H1 (cell line): ENCODE measurements around the gene IGF2BP3. TPM values are rescaled to one million over a fixed set of nuclear protein-coding genes. Genes with fewer than 3 reads are reported as not detected.

Experiments used
- BCL11A ChIP-seq, 2 experiments: IDR thresholded peaks; one replicate each; pipeline ENCODE4 v1.6.1; 2011; ENCODE audit warnings: low read depth in 2 of 2, low read length in 2 of 2, mild to moderate bottlenecking in 2 of 2
- CBX5 ChIP-seq: fragments of 300-800, 300-1000 bp; sonication (generic); IDR thresholded peaks from 2 replicates; pipeline ENCODE4 v1.7.1; 2016; ENCODE audit warnings: antibody characterized with exemption, low read length, low read depth
- CBX8 ChIP-seq: fragments of 300-800, 300-1000 bp; sonication (generic); IDR thresholded peaks from 2 replicates; pipeline ENCODE4 v1.7.1; 2016; ENCODE audit warnings: low read depth, low read length, borderline replicate concordance
- CHD2 ChIP-seq: IDR thresholded peaks from 2 replicates; pipeline ENCODE4 v1.6.1; 2012; ENCODE audit warnings: low read length, improper control_type of control experiment
- CREB1 ChIP-seq: IDR thresholded peaks from 2 replicates; pipeline ENCODE4 v1.6.1; 2012; ENCODE audit warnings: inconsistent platforms
- EP300 ChIP-seq, 2 experiments: IDR thresholded peaks; 1 replicate in 1 of 2; 2 replicates in 1 of 2; pipeline ENCODE4 v1.6.1; 2011 to 2012; ENCODE audit warnings: low read depth in 2 of 2, low read length in 2 of 2, mild to moderate bottlenecking in 2 of 2, borderline replicate concordance in 1 of 2, inconsistent platforms in 1 of 2, moderate library complexity in 1 of 2
- EZH2 ChIP-seq: fragments of 200-600 bp; sonication (generic); IDR thresholded peaks from 2 replicates; pipeline ENCODE4 v1.7.1; 2012; ENCODE audit warnings: low read depth, mild to moderate bottlenecking, moderate library complexity, low read length, inconsistent platforms; ENCODE audit not compliant: severe bottlenecking
- GTF2F1 ChIP-seq: IDR thresholded peaks from 2 replicates; pipeline ENCODE4 v1.6.1; 2012; ENCODE audit warnings: low read depth, low read length, improper control_type of control experiment, borderline replicate concordance
- KDM1A ChIP-seq: fragments of 200-600, 300-600 bp; sonication (generic); IDR thresholded peaks from 2 replicates; pipeline ENCODE4 v1.7.1; 2016; ENCODE audit warnings: mild to moderate bottlenecking, low read length, borderline replicate concordance
- KDM4A ChIP-seq: IDR thresholded peaks from one replicate; pipeline ENCODE4 v1.7.1; 2012; ENCODE audit warnings: low read depth, mild to moderate bottlenecking, moderate library complexity, low read length, inconsistent platforms; ENCODE audit not compliant: severe bottlenecking
- KDM5A ChIP-seq: fragments of 200-600 bp; IDR thresholded peaks from 2 replicates; pipeline ENCODE4 v1.7.1; 2012; ENCODE audit warnings: mild to moderate bottlenecking, low read length, inconsistent platforms, mixed read lengths
- MAFK ChIP-seq: IDR thresholded peaks from 2 replicates; pipeline ENCODE4 v1.6.1; 2012; ENCODE audit warnings: low read depth, mild to moderate bottlenecking, improper control_type of control experiment, low read length
- NRF1 ChIP-seq: IDR thresholded peaks from 2 replicates; pipeline ENCODE4 v1.6.1; 2011; ENCODE audit warnings: mild to moderate bottlenecking, low read depth, low read length, improper control_type of control experiment
- PHF8 ChIP-seq: fragments of 200-600 bp; sonication (generic); conservative IDR thresholded peaks from 2 replicates; pipeline ENCODE4 v1.7.1; 2012; ENCODE audit warnings: low read depth, mild to moderate bottlenecking, inconsistent platforms, low read length, moderate library complexity
- POU5F1 ChIP-seq: IDR thresholded peaks from 2 replicates; pipeline ENCODE4 v1.6.1; 2011; ENCODE audit warnings: low read depth, mild to moderate bottlenecking, low read length, moderate library complexity
- RAD21 ChIP-seq, 2 experiments: IDR thresholded peaks in 1 of 2; conservative IDR thresholded peaks in 1 of 2; 2 replicates each; pipeline ENCODE4 v1.6.1; 2011; ENCODE audit warnings: low read depth in 2 of 2, low read length in 2 of 2, improper control_type of control experiment in 1 of 2, inconsistent platforms in 1 of 2, mild to moderate bottlenecking in 1 of 2, moderate library complexity in 1 of 2
- SAP30 ChIP-seq: fragments of 300-600 bp; sonication (generic); IDR thresholded peaks from 2 replicates; pipeline ENCODE4 v1.7.1; 2012; ENCODE audit warnings: low read length, moderate library complexity, mild to moderate bottlenecking, inconsistent platforms; ENCODE audit not compliant: insufficient read depth, insufficient replicate concordance
- SIRT6 ChIP-seq: IDR thresholded peaks from one replicate; pipeline ENCODE4 v1.7.1; 2012; ENCODE audit warnings: low read length, inconsistent platforms
- TAF1 ChIP-seq: IDR thresholded peaks from 2 replicates; pipeline ENCODE4 v1.6.1; 2011; ENCODE audit warnings: mild to moderate bottlenecking, low read depth, low read length
- TAF7 ChIP-seq: optimal IDR thresholded peaks from 2 replicates; pipeline ENCODE3; 2011; ENCODE audit warnings: low read depth, mild to moderate bottlenecking, inconsistent platforms, low read length, moderate library complexity, borderline replicate concordance
- TBP ChIP-seq: IDR thresholded peaks from 2 replicates; pipeline ENCODE4 v1.6.1; 2011; ENCODE audit warnings: low read depth, low read length, improper control_type of control experiment
- TCF12 ChIP-seq: IDR thresholded peaks from 2 replicates; pipeline ENCODE4 v1.6.1; 2011; ENCODE audit warnings: low read depth, mild to moderate bottlenecking, low read length
- TEAD4 ChIP-seq: IDR thresholded peaks from 2 replicates; pipeline ENCODE4 v1.6.1; 2012; ENCODE audit warnings: low read depth, low read length, inconsistent platforms, mixed read lengths
- YY1 ChIP-seq: IDR thresholded peaks from 2 replicates; pipeline ENCODE4 v1.6.1; 2011; ENCODE audit warnings: low read depth, mild to moderate bottlenecking, low read length
- polyA plus RNA-seq, 7 experiments: library from polyadenylated mRNA; depleted of rRNA in 3 of 7; stranded (reverse) in 5 of 7; unstranded in 2 of 7; fragments of >200 nt in 5 of 7; fragments of 200-250 nt in 2 of 7; gene quantifications; 1 replicate in 5 of 7; 2 replicates in 1 of 7; 4 replicates in 1 of 7; pipeline versions ENCODE4 v1.2.1 to v1.2.3, GENCODE V29; 2011 to 2013; ENCODE audit warnings: missing spikeins in 2 of 7, mixed read lengths in 2 of 7
- total RNA-seq: library from RNA; stranded (reverse); fragmentation: NEBNext Ultra II Directional; extraction: Animal tissue kit (Norgen Biotek cat#: 25700); gene quantifications from 2 replicates; pipeline ENCODE4 v1.2.1, GENCODE V29; 2021
- TF ChIP-seq, protein P1 (sequence below): IDR thresholded peaks from 2 replicates; pipeline ENCODE4 v1.6.1; 2011; ENCODE audit warnings: low read depth, mild to moderate bottlenecking, low read length; ENCODE audit not compliant: insufficient read depth

Gene IGF2BP3
- total and polyA plus RNA-seq, 2 of the 8 experiments (the other 6 are each of a cell fraction or from before 2014, with no cell fraction given) = 66.3 to 193 TPM

DNA sequence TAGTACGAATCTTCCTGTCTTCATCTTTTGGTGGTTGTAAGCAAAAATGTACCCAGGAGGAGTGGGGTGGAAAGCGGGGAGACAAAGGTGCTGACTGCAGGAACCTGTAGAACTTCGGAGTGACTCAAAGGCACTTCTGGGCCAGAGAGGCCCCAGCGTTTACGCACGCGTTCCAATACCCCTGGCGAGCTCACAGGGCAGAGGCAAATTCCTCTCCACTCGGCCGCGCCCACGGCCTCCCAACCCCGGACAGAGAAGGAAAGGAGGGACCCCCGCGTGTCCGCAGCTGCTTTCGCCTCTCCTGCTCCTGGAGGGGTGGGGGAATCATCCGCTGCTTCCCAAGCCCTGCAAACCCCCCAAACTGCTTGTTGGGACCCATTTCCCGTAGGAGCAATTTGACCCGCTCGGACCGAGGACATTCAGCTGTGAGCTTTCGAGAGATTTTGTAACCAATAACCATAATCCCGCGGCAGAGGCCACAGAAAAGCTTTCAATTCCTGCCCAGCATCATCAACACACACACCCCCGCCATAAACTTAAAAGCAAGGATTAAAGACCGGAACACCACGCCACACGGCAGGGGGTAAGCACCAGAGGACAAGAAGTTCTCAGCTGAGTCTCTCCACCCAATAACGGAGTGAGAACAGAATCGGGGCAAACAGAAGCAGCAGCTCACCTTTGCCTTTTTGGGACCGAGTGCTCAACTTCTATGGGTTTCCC, 2.3 kb downstream of the IGF2BP3 start (continued):
- TF ChIP-seq SAP30 (no peak), TEAD4 (no peak), KDM1A (no peak), CBX5 (no peak), TBP (peak; percentile 12; the same call in 1 of the 2 replicates), EZH2 (no peak), SIRT6 (no peak), BCL11A (IDR thresholded peaks at IDR 0.05; ENCODE audit: low read depth in 2 of 2, low read length in 2 of 2) (no peak), CHD2 (no peak), EP300 (IDR thresholded peaks at IDR 0.05; ENCODE audit: borderline replicate concordance in 1 of 2, low read depth in 2 of 2, low read length in 2 of 2) (no peak), TCF12 (no peak), RAD21 (IDR thresholded peaks at IDR 0.05 in 1 of 2, conservative IDR thresholded peaks at IDR 0.05 in 1 of 2; ENCODE audit: low read depth in 2 of 2, low read length in 2 of 2) (no peak), KDM4A (no peak), GTF2F1 (no peak), POU5F1 (no peak), TAF7 (peak; percentile 66), PHF8 (0 out of 2 replicates have a peak, but pooled peaks have one; percentile 2), TAF1 (peak; percentile 29; the same call in 1 of the 2 replicates), MAFK (no peak), CREB1 (no peak), CBX8 (no peak), YY1 (no peak), KDM5A (no peak), NRF1 (no peak)
- TF ChIP-seq, protein P1, sequence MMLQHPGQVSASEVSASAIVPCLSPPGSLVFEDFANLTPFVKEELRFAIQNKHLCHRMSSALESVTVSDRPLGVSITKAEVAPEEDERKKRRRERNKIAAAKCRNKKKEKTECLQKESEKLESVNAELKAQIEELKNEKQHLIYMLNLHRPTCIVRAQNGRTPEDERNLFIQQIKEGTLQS = no peak
